ENCODE measurements around the gene OARD1.

The OARD1 gene

DNA sequence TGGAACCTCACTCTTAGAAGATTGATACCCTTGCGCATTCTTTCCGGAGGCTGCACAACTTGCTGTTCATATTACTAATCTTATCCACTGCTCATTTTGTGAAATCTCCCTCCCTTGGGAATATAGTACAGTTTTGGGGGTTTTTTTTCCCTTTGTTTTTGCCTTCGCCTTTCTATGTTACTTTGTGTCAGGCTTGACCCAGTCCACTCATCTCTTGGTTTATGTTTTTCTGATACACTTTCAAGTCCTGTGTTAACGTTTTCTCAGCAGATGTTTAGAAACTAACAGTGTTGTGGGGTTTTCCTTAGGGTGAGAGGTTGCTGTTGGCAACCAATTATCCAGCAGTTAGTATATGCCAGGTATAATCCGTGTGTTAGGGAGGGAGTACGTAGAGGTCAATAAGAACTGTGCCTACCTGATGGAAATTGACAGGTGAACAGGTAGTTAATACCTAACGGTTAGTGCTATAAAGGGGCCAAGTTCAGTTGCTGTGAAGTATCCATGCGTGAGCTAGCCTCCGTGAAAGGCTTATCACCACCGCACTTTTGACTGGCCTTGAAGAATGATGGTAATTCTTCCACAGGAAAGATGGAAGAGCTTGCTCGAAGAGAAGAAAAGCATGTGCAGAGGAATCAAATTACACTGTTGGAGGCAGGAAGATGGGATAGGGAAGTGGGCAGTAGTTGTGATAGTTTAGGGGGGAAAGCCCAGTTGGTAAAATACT, 2.0 kb upstream of the OARD1 start (continued):
- TF ChIP-seq ZNF146 (tag by site-specific recombination; IDR thresholded peaks at IDR 0.05) (no peak), ZNF366 (tag by site-specific recombination; conservative IDR thresholded peaks at IDR 0.05) (0 out of 2 replicates have a peak, but pooled peaks have one; percentile 26), PRDM10 (tag by site-specific recombination; IDR thresholded peaks at IDR 0.05) (peak; percentile 90), ZNF626 (tag by site-specific recombination; IDR thresholded peaks at IDR 0.05) (no peak), INSM2 (tag by site-specific recombination; IDR thresholded peaks at IDR 0.05) (0 out of 2 replicates have a peak, but pooled peaks have one; percentile 24), ZNF341 (tag by site-specific recombination; IDR thresholded peaks at IDR 0.05; ENCODE audit: low read depth) (peak; percentile 71), KLF7 (tag by site-specific recombination; IDR thresholded peaks at IDR 0.05; ENCODE audit: borderline replicate concordance) (no peak), ZBTB21 (tag by site-specific recombination; IDR thresholded peaks at IDR 0.05) (no peak), FEZF1 (tag by site-specific recombination; IDR thresholded peaks at IDR 0.05) (peak; percentile 85)

- ChIA-PET CTCF (interaction anchor here (0.7 to 1.3 kb wide), 2 partner anchors 9 to 36 kb away, joined by 3 to 4 read pairs; no protein-coding TSS in a partner anchor), POLR2A (interaction anchor here (0.8 to 1.5 kb wide), 10 partner anchors 10 to 247 kb away, joined by 3 to 8 read pairs (median 4); no protein-coding TSS in a partner anchor)
- Histone ChIP-seq H3K9me3 (ENCODE audit: control insufficient read depth, insufficient read depth, low read depth, low read length) (no peaks in the 10 kb centered on the region), H3K4me3 (ENCODE audit: low read depth, low read length) (peak overlapping the region; percentile 95), H3K27ac (ENCODE audit: extremely low read depth, low read depth, low read length) (peak overlapping the region; percentile 94), H3K36me3 (ENCODE audit: control insufficient read depth in 2 of 2, insufficient read depth in 1 of 2, low read length in 2 of 2) (peaks cover 0 to 11% of the 10 kb centered on the region in 2 experiments; a peak in 1 of 3 replicates), H3K4me1 (ENCODE audit: control insufficient read depth, insufficient read depth, low read length) (0 out of 2 replicates have a peak, but pooled peaks cover 2% of the 10 kb centered on the region)
- 0 out of 2 replicates have a peak, but pooled peaks have one; percentile 27 for TF ChIP-seq ZNF596 (tag by site-specific recombination; IDR thresholded peaks at IDR 0.05)
- TF ChIP-seq ZNF433 (tag by site-specific recombination; IDR thresholded peaks at IDR 0.05; ENCODE audit: low read depth): no peak
- TF ChIP-seq SP3 (tag by site-specific recombination; IDR thresholded peaks at IDR 0.05): peak; percentile 85
- no peak for TF ChIP-seq ZNF529 (tag by site-specific recombination; IDR thresholded peaks at IDR 0.05; ENCODE audit: insufficient replicate concordance)
- no peak for TF ChIP-seq ZSCAN16 (tag by site-specific recombination; IDR thresholded peaks at IDR 0.05)
- no peak for TF ChIP-seq ZNF140 (tag by site-specific recombination; IDR thresholded peaks at IDR 0.05)
- TF ChIP-seq, protein P1, sequence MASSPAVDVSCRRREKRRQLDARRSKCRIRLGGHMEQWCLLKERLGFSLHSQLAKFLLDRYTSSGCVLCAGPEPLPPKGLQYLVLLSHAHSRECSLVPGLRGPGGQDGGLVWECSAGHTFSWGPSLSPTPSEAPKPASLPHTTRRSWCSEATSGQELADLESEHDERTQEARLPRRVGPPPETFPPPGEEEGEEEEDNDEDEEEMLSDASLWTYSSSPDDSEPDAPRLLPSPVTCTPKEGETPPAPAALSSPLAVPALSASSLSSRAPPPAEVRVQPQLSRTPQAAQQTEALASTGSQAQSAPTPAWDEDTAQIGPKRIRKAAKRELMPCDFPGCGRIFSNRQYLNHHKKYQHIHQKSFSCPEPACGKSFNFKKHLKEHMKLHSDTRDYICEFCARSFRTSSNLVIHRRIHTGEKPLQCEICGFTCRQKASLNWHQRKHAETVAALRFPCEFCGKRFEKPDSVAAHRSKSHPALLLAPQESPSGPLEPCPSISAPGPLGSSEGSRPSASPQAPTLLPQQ (tag by site-specific recombination; IDR thresholded peaks at IDR 0.05): no peak; the same call in none of the 2 replicates
- no peak for TF ChIP-seq ZNF560 (tag by site-specific recombination; IDR thresholded peaks at IDR 0.05; ENCODE audit: borderline replicate concordance)
- peak; percentile 69; the same call in 1 of the 2 replicates for TF ChIP-seq ZBTB7A (tag by site-specific recombination; IDR thresholded peaks at IDR 0.05; ENCODE audit: low read depth)
- TF ChIP-seq OVOL3 (tag by site-specific recombination; IDR thresholded peaks at IDR 0.05): no peak
- no peak for TF ChIP-seq ZNF362 (tag by site-specific recombination; IDR thresholded peaks at IDR 0.05)
- TF ChIP-seq, protein P2, sequence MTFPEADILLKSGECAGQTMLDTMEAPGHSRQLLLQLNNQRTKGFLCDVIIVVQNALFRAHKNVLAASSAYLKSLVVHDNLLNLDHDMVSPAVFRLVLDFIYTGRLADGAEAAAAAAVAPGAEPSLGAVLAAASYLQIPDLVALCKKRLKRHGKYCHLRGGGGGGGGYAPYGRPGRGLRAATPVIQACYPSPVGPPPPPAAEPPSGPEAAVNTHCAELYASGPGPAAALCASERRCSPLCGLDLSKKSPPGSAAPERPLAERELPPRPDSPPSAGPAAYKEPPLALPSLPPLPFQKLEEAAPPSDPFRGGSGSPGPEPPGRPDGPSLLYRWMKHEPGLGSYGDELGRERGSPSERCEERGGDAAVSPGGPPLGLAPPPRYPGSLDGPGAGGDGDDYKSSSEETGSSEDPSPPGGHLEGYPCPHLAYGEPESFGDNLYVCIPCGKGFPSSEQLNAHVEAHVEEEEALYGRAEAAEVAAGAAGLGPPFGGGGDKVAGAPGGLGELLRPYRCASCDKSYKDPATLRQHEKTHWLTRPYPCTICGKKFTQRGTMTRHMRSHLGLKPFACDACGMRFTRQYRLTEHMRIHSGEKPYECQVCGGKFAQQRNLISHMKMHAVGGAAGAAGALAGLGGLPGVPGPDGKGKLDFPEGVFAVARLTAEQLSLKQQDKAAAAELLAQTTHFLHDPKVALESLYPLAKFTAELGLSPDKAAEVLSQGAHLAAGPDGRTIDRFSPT (tag by site-specific recombination; IDR thresholded peaks at IDR 0.05): no peak
- no peak for TF ChIP-seq ZBTB44 (tag by site-specific recombination; IDR thresholded peaks at IDR 0.05)
These were observed 1.2 kb upstream of the OARD1 start for GRCh38 chr6:41073203-41073967.

Measured in HEK293 (cell line).